GM23338 (cell line): ENCODE data around the gene HTR6. TPM values are rescaled to one million over a fixed set of nuclear protein-coding genes. Genes with fewer than 3 reads are reported as not detected.

ENCODE experiments used
- ATAC-seq: fragments of 200-7000 bp; cut with Tn5 transposase; 3 replicates; pipeline ENCODE4 v1.9.1; 2020
- DNase-seq: peaks from one replicate; pipeline ENCODE4 v3.0.0-alpha.2; 2015; ENCODE audit warnings: low spot score
- H2AFZ ChIP-seq: fragments of 200-600 bp; sonication (generic); 2 replicates; pipeline ENCODE4 v1.8.0; 2016; ENCODE audit warnings: antibody characterized with exemption, mild to moderate bottlenecking, moderate library complexity
- H3F3A ChIP-seq: fragments of 200-600 bp; sonication (generic); replicated peaks from 2 replicates; pipeline ENCODE4 v1.8.0; 2017; ENCODE audit warnings: antibody characterized with exemption, mixed run types, low read depth
- H3K27ac ChIP-seq: fragments of 200-600 bp; sonication (generic); 2 replicates; pipeline ENCODE4 v1.6.1; 2016; ENCODE audit warnings: low read depth
- H3K27me3 ChIP-seq: fragments of 200-600 bp; sonication (generic); 2 replicates; pipeline ENCODE4 v1.8.0; 2016; ENCODE audit warnings: mild to moderate bottlenecking, mixed run types, moderate library complexity; ENCODE audit not compliant: insufficient read depth
- H3K36me3 ChIP-seq: fragments of 200-600 bp; sonication (generic); 2 replicates; pipeline ENCODE4 v1.8.0; 2016; ENCODE audit warnings: mild to moderate bottlenecking; ENCODE audit not compliant: insufficient read depth
- H3K4me1 ChIP-seq: fragments of 200-600 bp; sonication (generic); 2 replicates; pipeline ENCODE4 v1.8.0; 2016; ENCODE audit warnings: mild to moderate bottlenecking, moderate library complexity; ENCODE audit not compliant: insufficient read depth
- H3K4me2 ChIP-seq: fragments of 200-600 bp; sonication (generic); 2 replicates; pipeline ENCODE4 v1.7.1; 2017; ENCODE audit warnings: mixed run types
- H3K4me3 ChIP-seq: fragments of 200-600 bp; sonication (generic); 2 replicates; pipeline ENCODE4 v1.6.1; 2016; ENCODE audit warnings: mixed run types
- H3K79me2 ChIP-seq: fragments of 200-600 bp; sonication (generic); replicated peaks from 2 replicates; pipeline ENCODE4 v1.8.0; 2017; ENCODE audit warnings: mild to moderate bottlenecking; ENCODE audit not compliant: insufficient read depth
- H3K9me2 ChIP-seq: fragments of 200-600 bp; sonication (generic); 2 replicates; pipeline ENCODE4 v1.8.0; 2017; ENCODE audit not compliant: insufficient read depth
- H4K20me1 ChIP-seq: fragments of 200-600 bp; sonication (generic); replicated peaks from 2 replicates; pipeline ENCODE4 v1.8.0; 2017; ENCODE audit warnings: mild to moderate bottlenecking; ENCODE audit not compliant: insufficient read depth
- H3K27ac Mint-ChIP-seq: 2 replicates; pipeline ENCODE4 v1.8.0; 2020; ENCODE audit warnings: inconsistent platforms, mild to moderate bottlenecking, moderate library complexity, mixed read lengths
- H3K27me3 Mint-ChIP-seq: 3 replicates; pipeline ENCODE4 v1.8.0; 2022; ENCODE audit warnings: low read depth, mild to moderate bottlenecking, moderate library complexity, mixed read lengths, inconsistent platforms; ENCODE audit not compliant: insufficient read depth, poor library complexity
- H3K36me3 Mint-ChIP-seq: 3 replicates; pipeline ENCODE4 v1.8.0; 2021; ENCODE audit warnings: low read depth, mild to moderate bottlenecking, inconsistent platforms, moderate library complexity, mixed read lengths
- H3K4me1 Mint-ChIP-seq: 3 replicates; pipeline ENCODE4 v1.8.0; 2020; ENCODE audit warnings: mild to moderate bottlenecking, inconsistent platforms, mixed read lengths
- H3K4me3 Mint-ChIP-seq: 3 replicates; pipeline ENCODE4 v1.8.0; 2021; ENCODE audit warnings: moderate library complexity, mild to moderate bottlenecking, inconsistent platforms, mixed read lengths
- H3K9me3 Mint-ChIP-seq: 3 replicates; pipeline ENCODE4 v1.8.0; 2020; ENCODE audit warnings: moderate library complexity, mild to moderate bottlenecking, inconsistent platforms, mixed read lengths
- CREB1 ChIP-seq: fragments of 250-450 bp; sonication (Bioruptor Pico); IDR thresholded peaks from 2 replicates; pipeline ENCODE4 v1.5.0; 2020; ENCODE audit warnings: low read depth, mild to moderate bottlenecking, moderate library complexity
- CTCF ChIP-seq, 2 experiments: fragments of 200-600 bp in 1 of 2; sonication (generic) in 1 of 2; conservative IDR thresholded peaks; 2 replicates each; pipeline versions ENCODE4 v1.5.1 to v1.6.1; 2016 to 2017; ENCODE audit warnings: antibody characterized with exemption in 2 of 2, low read depth in 2 of 2, mild to moderate bottlenecking in 2 of 2, moderate library complexity in 1 of 2
- EZH2 ChIP-seq: fragments of 200-600 bp; sonication (generic); IDR thresholded peaks from one replicate; pipeline ENCODE4 v1.8.0; 2017; ENCODE audit warnings: antibody characterized with exemption, mild to moderate bottlenecking, low read depth; ENCODE audit not compliant: unreplicated experiment
- STAT1 ChIP-seq: IDR thresholded peaks from one replicate; pipeline ENCODE4 v1.6.1; 2016; ENCODE audit warnings: antibody characterized with exemption; ENCODE audit not compliant: unreplicated experiment
- polyA plus RNA-seq: library from polyadenylated mRNA; unstranded; fragments of >200 nt; fragmentation: Nextera tagmentation; extraction: Ambion mirVana; gene quantifications from 2 replicates; pipeline ENCODE4 v1.2.1, GENCODE V29; 2016
- total RNA-seq: library from RNA; depleted of rRNA; stranded (reverse); fragments of >200 nt; shearing (Covaris generic); gene quantifications from 2 replicates; pipeline ENCODE4 v1.2.3, GENCODE V29; 2014
- TF ChIP-seq, protein P1 (sequence below): fragments of 250-450 bp; sonication (Bioruptor Pico); IDR thresholded peaks from 2 replicates; pipeline ENCODE4 v1.5.0; 2020; ENCODE audit warnings: mild to moderate bottlenecking, moderate library complexity

Gene HTR6
- total and polyA plus RNA-seq, 2 experiments from 2014 or later, result 0.26 to 0.66 TPM

- TF ChIP-seq CREB1 (CRISPR knock-in tag), result no peak
- TF ChIP-seq STAT1, result no peak
- TF ChIP-seq, protein P1, sequence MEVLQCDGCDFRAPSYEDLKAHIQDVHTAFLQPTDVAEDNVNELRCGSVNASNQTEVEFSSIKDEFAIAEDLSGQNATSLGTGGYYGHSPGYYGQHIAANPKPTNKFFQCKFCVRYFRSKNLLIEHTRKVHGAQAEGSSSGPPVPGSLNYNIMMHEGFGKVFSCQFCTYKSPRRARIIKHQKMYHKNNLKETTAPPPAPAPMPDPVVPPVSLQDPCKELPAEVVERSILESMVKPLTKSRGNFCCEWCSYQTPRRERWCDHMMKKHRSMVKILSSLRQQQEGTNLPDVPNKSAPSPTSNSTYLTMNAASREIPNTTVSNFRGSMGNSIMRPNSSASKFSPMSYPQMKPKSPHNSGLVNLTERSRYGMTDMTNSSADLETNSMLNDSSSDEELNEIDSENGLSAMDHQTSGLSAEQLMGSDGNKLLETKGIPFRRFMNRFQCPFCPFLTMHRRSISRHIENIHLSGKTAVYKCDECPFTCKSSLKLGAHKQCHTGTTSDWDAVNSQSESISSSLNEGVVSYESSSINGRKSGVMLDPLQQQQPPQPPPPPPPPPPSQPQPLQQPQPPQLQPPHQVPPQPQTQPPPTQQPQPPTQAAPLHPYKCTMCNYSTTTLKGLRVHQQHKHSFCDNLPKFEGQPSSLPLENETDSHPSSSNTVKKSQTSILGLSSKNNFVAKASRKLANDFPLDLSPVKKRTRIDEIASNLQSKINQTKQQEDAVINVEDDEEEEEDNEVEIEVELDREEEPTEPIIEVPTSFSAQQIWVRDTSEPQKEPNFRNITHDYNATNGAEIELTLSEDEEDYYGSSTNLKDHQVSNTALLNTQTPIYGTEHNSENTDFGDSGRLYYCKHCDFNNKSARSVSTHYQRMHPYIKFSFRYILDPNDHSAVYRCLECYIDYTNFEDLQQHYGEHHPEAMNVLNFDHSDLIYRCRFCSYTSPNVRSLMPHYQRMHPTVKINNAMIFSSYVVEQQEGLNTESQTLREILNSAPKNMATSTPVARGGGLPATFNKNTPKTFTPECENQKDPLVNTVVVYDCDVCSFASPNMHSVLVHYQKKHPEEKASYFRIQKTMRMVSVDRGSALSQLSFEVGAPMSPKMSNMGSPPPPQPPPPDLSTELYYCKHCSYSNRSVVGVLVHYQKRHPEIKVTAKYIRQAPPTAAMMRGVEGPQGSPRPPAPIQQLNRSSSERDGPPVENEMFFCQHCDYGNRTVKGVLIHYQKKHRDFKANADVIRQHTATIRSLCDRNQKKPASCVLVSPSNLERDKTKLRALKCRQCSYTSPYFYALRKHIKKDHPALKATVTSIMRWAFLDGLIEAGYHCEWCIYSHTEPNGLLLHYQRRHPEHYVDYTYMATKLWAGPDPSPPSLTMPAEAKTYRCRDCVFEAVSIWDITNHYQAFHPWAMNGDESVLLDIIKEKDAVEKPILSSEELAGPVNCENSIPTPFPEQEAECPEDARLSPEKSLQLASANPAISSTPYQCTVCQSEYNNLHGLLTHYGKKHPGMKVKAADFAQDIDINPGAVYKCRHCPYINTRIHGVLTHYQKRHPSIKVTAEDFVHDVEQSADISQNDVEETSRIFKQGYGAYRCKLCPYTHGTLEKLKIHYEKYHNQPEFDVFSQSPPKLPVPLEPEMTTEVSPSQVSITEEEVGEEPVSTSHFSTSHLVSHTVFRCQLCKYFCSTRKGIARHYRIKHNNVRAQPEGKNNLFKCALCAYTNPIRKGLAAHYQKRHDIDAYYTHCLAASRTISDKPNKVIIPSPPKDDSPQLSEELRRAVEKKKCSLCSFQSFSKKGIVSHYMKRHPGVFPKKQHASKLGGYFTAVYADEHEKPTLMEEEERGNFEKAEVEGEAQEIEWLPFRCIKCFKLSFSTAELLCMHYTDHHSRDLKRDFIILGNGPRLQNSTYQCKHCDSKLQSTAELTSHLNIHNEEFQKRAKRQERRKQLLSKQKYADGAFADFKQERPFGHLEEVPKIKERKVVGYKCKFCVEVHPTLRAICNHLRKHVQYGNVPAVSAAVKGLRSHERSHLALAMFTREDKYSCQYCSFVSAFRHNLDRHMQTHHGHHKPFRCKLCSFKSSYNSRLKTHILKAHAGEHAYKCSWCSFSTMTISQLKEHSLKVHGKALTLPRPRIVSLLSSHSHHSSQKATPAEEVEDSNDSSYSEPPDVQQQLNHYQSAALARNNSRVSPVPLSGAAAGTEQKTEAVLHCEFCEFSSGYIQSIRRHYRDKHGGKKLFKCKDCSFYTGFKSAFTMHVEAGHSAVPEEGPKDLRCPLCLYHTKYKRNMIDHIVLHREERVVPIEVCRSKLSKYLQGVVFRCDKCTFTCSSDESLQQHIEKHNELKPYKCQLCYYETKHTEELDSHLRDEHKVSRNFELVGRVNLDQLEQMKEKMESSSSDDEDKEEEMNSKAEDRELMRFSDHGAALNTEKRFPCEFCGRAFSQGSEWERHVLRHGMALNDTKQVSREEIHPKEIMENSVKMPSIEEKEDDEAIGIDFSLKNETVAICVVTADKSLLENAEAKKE (CRISPR knock-in tag), result no peak
These were observed 44.0 kb downstream of the HTR6 start (continued) for GRCh38 chr1:19708567-19709110.

GRCh38 chr1:19709260-19709793, 44.7 kb downstream of the HTR6 start:
- peaks cover 11% of the 10 kb centered on the region for H3K4me1 Mint-ChIP-seq
- ATAC-seq, result no peak
- Histone ChIP-seq H3K36me3 (no peaks in the 10 kb centered on the region), H2AFZ (no peak overlapping the region), H3K79me2 (no peaks in the 10 kb centered on the region), H4K20me1 (no peaks in the 10 kb centered on the region), H3K9me2 (no peaks in the 10 kb centered on the region), H3F3A (no peaks in the 10 kb centered on the region), H3K4me2 (no peak overlapping the region), H3K27me3 (no peaks in the 10 kb centered on the region), H3K27ac (no peak overlapping the region), H3K4me3 (no peak overlapping the region), H3K4me1 (peaks cover under 1% of the 10 kb centered on the region; the same call in 1 of the 2 replicates)
- no peaks in the 10 kb centered on the region for H3K36me3 Mint-ChIP-seq
- no peaks in the 10 kb centered on the region for H3K9me3 Mint-ChIP-seq
- peaks cover 5% of the 10 kb centered on the region for H3K27me3 Mint-ChIP-seq
- H3K4me3 Mint-ChIP-seq, result no peak overlapping the region
- no peak for DNase-seq
- H3K27ac Mint-ChIP-seq, result no peak overlapping the region
- TF ChIP-seq, protein P1 (CRISPR knock-in tag), result no peak
- TF ChIP-seq CTCF (conservative IDR thresholded peaks at IDR 0.05; ENCODE audit: low read depth in 2 of 2) (no peak), STAT1 (no peak), EZH2 (no peak)
